AG10803 (cell line): ENCODE data around the gene MLH1.
"Not testable (repeated sequence)": the region's sequence is repeated elsewhere in the genome, so short reads cannot be mapped to it uniquely, and the experiment has no call there.

Source experiments
- DNase-seq: peaks from one replicate; pipeline ENCODE4 v3.0.0; 2010; ENCODE audit warnings: low read depth
- H3K4me3 ChIP-seq: 2 replicates; pipeline ENCODE4 v1.5.1; 2011; ENCODE audit warnings: mild to moderate bottlenecking, low read length, control low read depth
- TF ChIP-seq, protein P1 (sequence below): conservative IDR thresholded peaks from 2 replicates; pipeline ENCODE4 v1.5.1; 2011; ENCODE audit warnings: mild to moderate bottlenecking, low read length, control low read depth, inconsistent platforms

MLH1 gene

DNA sequence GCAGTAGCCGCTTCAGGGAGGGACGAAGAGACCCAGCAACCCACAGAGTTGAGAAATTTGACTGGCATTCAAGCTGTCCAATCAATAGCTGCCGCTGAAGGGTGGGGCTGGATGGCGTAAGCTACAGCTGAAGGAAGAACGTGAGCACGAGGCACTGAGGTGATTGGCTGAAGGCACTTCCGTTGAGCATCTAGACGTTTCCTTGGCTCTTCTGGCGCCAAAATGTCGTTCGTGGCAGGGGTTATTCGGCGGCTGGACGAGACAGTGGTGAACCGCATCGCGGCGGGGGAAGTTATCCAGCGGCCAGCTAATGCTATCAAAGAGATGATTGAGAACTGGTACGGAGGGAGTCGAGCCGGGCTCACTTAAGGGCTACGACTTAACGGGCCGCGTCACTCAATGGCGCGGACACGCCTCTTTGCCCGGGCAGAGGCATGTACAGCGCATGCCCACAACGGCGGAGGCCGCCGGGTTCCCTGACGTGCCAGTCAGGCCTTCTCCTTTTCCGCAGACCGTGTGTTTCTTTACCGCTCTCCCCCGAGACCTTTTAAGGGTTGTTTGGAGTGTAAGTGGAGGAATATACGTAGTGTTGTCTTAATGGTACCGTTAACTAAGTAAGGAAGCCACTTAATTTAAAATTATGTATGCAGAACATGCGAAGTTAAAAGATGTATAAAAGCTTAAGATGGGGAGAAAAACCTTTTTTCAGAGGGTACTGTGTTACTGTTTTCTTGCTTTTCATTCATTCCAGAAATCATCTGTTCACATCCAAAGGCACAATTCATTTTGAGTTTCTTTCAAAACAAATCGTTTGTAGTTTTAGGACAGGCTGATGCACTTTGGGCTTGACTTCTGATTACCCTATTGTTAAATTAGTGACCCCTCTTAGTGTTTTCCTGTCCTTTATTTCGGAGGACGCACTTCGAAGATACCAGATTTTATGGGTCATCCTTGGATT, at the start of gene MLH1:
Gene MLH1 (plus strand): TSS at position 193 of the 958 bp plus-strand sequence. CDS start 30 bp downstream, at position 223.
- TF ChIP-seq, protein P1, sequence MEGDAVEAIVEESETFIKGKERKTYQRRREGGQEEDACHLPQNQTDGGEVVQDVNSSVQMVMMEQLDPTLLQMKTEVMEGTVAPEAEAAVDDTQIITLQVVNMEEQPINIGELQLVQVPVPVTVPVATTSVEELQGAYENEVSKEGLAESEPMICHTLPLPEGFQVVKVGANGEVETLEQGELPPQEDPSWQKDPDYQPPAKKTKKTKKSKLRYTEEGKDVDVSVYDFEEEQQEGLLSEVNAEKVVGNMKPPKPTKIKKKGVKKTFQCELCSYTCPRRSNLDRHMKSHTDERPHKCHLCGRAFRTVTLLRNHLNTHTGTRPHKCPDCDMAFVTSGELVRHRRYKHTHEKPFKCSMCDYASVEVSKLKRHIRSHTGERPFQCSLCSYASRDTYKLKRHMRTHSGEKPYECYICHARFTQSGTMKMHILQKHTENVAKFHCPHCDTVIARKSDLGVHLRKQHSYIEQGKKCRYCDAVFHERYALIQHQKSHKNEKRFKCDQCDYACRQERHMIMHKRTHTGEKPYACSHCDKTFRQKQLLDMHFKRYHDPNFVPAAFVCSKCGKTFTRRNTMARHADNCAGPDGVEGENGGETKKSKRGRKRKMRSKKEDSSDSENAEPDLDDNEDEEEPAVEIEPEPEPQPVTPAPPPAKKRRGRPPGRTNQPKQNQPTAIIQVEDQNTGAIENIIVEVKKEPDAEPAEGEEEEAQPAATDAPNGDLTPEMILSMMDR, result no peak
- peak within 1 kb of the TSS; percentile 89 for H3K4me3 ChIP-seq
- DNase-seq, result peak; percentile 100

GRCh38 chr3:36943601-36944000, 49.7 kb upstream of the MLH1 start:
- DNase-seq, result no peak
- H3K4me3 ChIP-seq, result peak overlapping the region; percentile 73
- TF ChIP-seq, protein P1, result no peak

DNA sequence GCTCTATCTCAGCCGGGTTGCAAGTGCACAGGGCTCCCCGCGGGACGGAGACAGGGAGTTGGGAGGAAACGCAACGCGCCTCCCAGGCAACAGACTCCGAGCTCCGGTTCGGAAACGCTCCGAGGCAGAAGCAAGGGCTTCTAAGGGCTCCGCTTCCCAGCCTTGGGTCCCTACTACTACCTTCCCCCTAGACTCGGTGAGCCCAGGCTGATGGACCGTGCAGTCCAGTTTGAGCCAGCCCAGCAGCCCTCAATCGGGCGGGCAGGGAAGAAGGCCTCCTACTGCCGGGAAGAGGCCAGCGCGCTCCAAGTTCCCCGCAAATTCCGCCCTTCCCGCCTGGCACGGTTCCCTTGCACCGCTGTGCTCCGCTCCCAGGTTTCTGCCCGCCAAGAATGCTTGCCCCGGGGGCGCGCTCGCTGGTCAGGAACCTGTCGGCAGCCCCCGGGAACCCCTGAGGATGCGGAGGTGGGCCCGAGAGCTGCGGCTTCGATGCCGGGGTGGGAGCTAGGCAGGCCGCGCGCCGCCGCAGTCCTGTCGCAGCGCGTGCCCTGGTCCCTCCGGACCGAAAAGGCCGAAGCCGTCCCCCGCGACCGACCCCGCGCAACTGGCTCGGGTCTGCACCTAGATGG, 49.2 kb upstream of the MLH1 start:
- DNase-seq, result peak; percentile 57
- TF ChIP-seq, protein P1, result no peak
- peak overlapping the region; percentile 73 for H3K4me3 ChIP-seq

- TF ChIP-seq, protein P1, result no peak
- peak; percentile 60 for DNase-seq
- peak within 1 kb of the TSS; percentile 73 for H3K4me3 ChIP-seq
Observed at GRCh38 chr3:36944641-36945270, 48.6 kb upstream of the MLH1 start, which contains the start of gene TRANK1. Gene TRANK1 (minus strand): TSS chr3:36945054. CDS start chr3:36944809, 245 bp downstream.

DNA sequence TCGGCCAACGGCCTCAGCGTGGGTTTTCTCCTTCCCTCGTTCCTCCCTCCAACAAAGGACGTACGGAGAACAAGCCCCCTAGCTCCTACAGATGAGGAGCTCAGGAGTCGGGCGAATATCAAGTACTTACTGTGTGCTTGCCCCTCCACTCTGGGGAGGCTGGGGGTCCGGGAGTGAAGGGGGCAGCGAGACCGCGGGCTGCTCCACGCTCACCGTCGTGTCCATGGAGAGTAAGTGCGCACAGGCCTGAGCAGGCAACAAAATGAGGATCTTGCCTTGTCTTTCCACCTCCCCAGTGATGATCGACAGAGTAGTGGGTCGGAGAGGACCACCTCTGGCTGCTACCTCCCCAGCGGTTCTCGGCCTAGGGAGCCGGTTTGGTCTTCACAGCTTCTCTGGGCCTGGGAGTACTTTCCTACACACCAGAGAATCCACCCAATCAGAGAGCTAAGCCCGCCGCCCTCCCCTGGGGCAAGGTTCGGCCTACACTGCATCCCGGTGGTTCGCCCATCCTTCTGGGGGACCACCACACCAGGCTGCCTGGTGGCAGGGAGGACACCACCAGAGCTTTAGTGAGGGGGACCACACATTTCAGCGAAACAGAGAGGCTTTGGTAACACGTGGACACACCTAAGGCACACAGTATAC, 47.9 kb upstream of the MLH1 start:
- TF ChIP-seq, protein P1, result no peak
- H3K4me3 ChIP-seq, result peak overlapping the region; percentile 73
- no peak for DNase-seq

GRCh38 chr3:36947814-36948213, 45.5 kb upstream of the MLH1 start:
- not testable (repeated sequence) for DNase-seq

GRCh38 chr3:36954452-36955134, 38.7 kb upstream of the MLH1 start:
- no peak for DNase-seq
- TF ChIP-seq, protein P1, result no peak
- H3K4me3 ChIP-seq, result no peak overlapping the region

More at GRCh38 chr3:36947814-36948213, 45.5 kb upstream of the MLH1 start:
- not testable (repeated sequence) for H3K4me3 ChIP-seq
